Gastroesophageal sphincter (tissue), 4 donors: Measurements from ENCODE around the gene PLAU. TPM values are rescaled to one million over a fixed set of nuclear protein-coding genes. Genes with fewer than 3 reads are reported as not detected.

Source experiments
- ATAC-seq: fragments of 150-250 bp; one replicate; pipeline ENCODE4 v1.9.1; 2016; ENCODE audit warnings: mild to moderate bottlenecking, moderate library complexity
- H3K27ac ChIP-seq, 4 donors: fragments of 200-600 bp; sonication (generic) in 3 of 4; 1 replicate in 3 of 4; 2 replicates in 1 of 4; pipeline ENCODE4 v1.5.1; 2016 to 2019
- H3K27me3 ChIP-seq: fragments of 200-600 bp; sonication (generic); one replicate; pipeline ENCODE4 v1.5.1; 2019
- H3K36me3 ChIP-seq, 2 donors: fragments of 200-600 bp; sonication (generic); one replicate each; pipeline ENCODE4 v1.5.1; 2019; ENCODE audit warnings: control low read depth in 1 of 2
- H3K4me1 ChIP-seq, 3 donors: fragments of 200-600 bp; sonication (generic); 1 replicate in 2 of 3; 2 replicates in 1 of 3; pipeline ENCODE4 v1.5.1; 2016 to 2019; ENCODE audit warnings: control low read depth in 2 of 3
- H3K4me3 ChIP-seq, 2 donors: fragments of 200-600 bp; sonication (generic); one replicate each; pipeline ENCODE4 v1.5.1; 2019; ENCODE audit warnings: mild to moderate bottlenecking in 1 of 2, moderate library complexity in 1 of 2
- H3K9me3 ChIP-seq, 3 donors: fragments of 200-600 bp; sonication (generic); one replicate each; pipeline ENCODE4 v1.5.1; 2017 to 2019; ENCODE audit warnings: control low read depth in 2 of 3
- EP300 ChIP-seq: sonication (generic); formaldehyde crosslinking; IDR thresholded peaks from one replicate; pipeline ENCODE4 v1.6.1; 2017; ENCODE audit warnings: antibody characterized with exemption, mild to moderate bottlenecking
- POLR2A ChIP-seq, 2 donors: fragments of 450-650 bp; IDR thresholded peaks; one replicate each; pipeline ENCODE4 v1.6.1; 2017; ENCODE audit warnings: antibody characterized with exemption in 2 of 2, mild to moderate bottlenecking in 2 of 2, moderate library complexity in 1 of 2
- POLR2AphosphoS5 ChIP-seq: sonication (generic); formaldehyde crosslinking; IDR thresholded peaks from one replicate; pipeline ENCODE4 v1.6.1; 2017; ENCODE audit warnings: antibody characterized with exemption
- WGBS, 2 donors: methylation state at CpG; one replicate each; pipeline ENCODE4 v1.1.5; 2018; ENCODE audit warnings: low coverage in 1 of 2; 5-methylcytosine and 5-hydroxymethylcytosine counted together
- total RNA-seq, 4 donors: library from RNA; depleted of rRNA; stranded (reverse); fragments of >200 nt; gene quantifications; one replicate each; pipeline ENCODE4 v1.1.0, GENCODE V29; 2016
- TF ChIP-seq, protein P1 (sequence below), 4 experiments: fragments of 200-600 bp in 2 of 4; fragments of 450-650 bp in 2 of 4; sonication (generic) in 1 of 4; IDR thresholded peaks; one replicate each; pipeline ENCODE4 v1.5.1; 2017 to 2019; ENCODE audit warnings: antibody characterized with exemption in 4 of 4, mild to moderate bottlenecking in 2 of 4, moderate library complexity in 2 of 4

The PLAU gene
- total RNA-seq, 4 donors from 2014 or later = 1.1 to 43.3 (median 8.3) TPM

DNA sequence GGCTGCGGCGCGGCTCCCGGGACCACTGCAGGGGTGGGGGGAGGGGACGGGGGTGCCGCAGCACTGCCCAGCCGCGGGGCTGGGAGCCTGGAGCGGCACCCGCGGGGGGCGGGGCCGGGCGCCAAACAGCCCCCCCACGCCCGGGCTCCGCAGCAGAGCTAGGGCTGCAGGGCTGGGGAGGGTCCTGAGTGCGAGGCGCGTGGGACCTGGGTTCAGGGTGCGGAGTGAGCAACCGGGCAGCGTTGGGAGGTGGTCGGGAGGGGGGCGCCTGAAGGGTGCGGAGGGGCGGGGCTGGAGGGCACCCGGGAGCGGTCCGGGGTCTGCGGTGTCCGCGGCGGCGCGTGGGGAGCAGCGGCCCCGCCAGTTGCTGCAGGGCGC, 37.1 kb upstream of the PLAU start:
- Histone ChIP-seq H3K4me1 (peaks cover 0 to 78% (median 25%) of the 10 kb centered on the region in 3 donors), H3K4me3 (peak overlapping the region; percentile 92 to 99)
- TF ChIP-seq EP300 (no peak), POLR2AphosphoS5 (no peak)
- TF ChIP-seq, protein P1, sequence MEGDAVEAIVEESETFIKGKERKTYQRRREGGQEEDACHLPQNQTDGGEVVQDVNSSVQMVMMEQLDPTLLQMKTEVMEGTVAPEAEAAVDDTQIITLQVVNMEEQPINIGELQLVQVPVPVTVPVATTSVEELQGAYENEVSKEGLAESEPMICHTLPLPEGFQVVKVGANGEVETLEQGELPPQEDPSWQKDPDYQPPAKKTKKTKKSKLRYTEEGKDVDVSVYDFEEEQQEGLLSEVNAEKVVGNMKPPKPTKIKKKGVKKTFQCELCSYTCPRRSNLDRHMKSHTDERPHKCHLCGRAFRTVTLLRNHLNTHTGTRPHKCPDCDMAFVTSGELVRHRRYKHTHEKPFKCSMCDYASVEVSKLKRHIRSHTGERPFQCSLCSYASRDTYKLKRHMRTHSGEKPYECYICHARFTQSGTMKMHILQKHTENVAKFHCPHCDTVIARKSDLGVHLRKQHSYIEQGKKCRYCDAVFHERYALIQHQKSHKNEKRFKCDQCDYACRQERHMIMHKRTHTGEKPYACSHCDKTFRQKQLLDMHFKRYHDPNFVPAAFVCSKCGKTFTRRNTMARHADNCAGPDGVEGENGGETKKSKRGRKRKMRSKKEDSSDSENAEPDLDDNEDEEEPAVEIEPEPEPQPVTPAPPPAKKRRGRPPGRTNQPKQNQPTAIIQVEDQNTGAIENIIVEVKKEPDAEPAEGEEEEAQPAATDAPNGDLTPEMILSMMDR (IDR thresholded peaks at IDR 0.05) = no peak

GRCh38 chr10:73874267-73875138, 36.4 kb upstream of the PLAU start, which contains the start of gene CAMK2G:
Gene CAMK2G, minus strand, starts transcription at chr10:73874555. Its CDS starts 94 bp downstream, at chr10:73874461.
- Histone ChIP-seq H3K9me3 (no peaks in the 10 kb centered on the region), H3K4me3 (peak within 1 kb of the TSS; percentile 92 to 99), H3K27me3 (no peaks in the 10 kb centered on the region), H3K36me3 (peaks cover 0 to 23% of the 10 kb centered on the region in 2 donors), H3K27ac (peak within 1 kb of the TSS; percentile 44 to 90 (median 88)), H3K4me1 (peaks cover 0 to 73% (median 23%) of the 10 kb centered on the region in 3 donors)
- 0% methylated on average over 13 of the region's 95 CpGs; no CpG with 5 or more reads in 1 of the 2 donors for WGBS, 2 donors
- ATAC-seq = peak; percentile 95
- TF ChIP-seq EP300 = no peak
- TF ChIP-seq, protein P1 (IDR thresholded peaks at IDR 0.05) = peak in 3 of 4 experiments; percentile 13 to 26 (median 16)
- peak; percentile 51 for TF ChIP-seq POLR2AphosphoS5
- peak; percentile 64 for TF ChIP-seq POLR2A (IDR thresholded peaks at IDR 0.05)

More for the DNA sequence above, 37.1 kb upstream of the PLAU start:
- Histone ChIP-seq H3K27ac (peak overlapping the region; percentile 44 to 90 (median 88)), H3K9me3 (no peaks in the 10 kb centered on the region), H3K27me3 (no peaks in the 10 kb centered on the region), H3K36me3 (peaks cover 0 to 24% of the 10 kb centered on the region in 2 donors)
- no CpG with 5 or more reads among the region's 39 CpGs for WGBS, 2 donors
- peak; percentile 11 for ATAC-seq

DNA sequence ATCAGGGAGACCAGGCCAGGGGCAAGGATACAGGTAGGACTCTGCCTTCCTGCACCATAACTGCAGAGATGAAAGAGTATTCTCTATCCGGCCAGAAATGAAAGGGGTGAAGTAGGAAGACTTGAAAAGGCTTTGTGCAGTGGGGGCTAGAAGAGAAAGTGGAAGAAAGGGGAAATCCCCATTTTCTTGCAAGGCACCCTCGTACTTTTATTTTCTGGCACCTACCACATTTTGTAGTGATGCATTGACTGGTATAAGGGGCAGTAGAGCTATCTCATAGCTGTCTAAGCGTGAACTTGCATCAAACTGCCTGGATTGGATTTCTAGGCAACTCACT, 35.8 kb upstream of the PLAU start:
- H3K4me1 ChIP-seq = peaks cover 0 to 73% (median 23%) of the 10 kb centered on the region in 3 donors
- H3K27ac ChIP-seq = peak overlapping the region; percentile 17 to 90 (median 88)
- no peak for ATAC-seq
- no peaks in the 10 kb centered on the region for H3K9me3 ChIP-seq
- H3K4me3 ChIP-seq = peak overlapping the region; percentile 25 to 99
- 36 to 40% methylated on average over 3 of the region's 3 CpGs for WGBS, 2 donors
- H3K27me3 ChIP-seq = no peaks in the 10 kb centered on the region
- H3K36me3 ChIP-seq = peaks cover 0 to 18% of the 10 kb centered on the region in 2 donors
- no peak for TF ChIP-seq EP300
- TF ChIP-seq POLR2A (IDR thresholded peaks at IDR 0.05) = no peak
- TF ChIP-seq, protein P1 (IDR thresholded peaks at IDR 0.05) = no peak
- no peak for TF ChIP-seq POLR2AphosphoS5

DNA sequence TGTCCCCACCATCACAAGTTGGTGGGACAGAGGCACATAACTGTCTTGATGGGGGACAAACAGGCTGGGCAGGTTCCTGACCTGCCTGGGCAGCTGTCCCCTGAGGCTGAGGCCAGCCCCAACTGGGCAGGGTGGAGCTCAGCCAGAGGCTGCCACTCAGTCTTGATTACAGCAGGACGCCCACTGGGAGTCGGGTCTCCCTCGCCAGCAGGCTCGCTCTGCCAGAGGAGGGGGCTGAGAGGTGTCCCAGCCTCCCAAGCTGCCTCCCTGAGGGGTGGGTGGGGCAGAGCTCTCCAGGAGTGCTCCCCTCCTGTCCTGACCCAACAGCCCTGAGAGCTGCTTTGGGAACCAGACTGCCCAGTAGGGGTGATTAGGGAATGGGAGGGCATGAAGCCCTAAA, 34.8 kb upstream of the PLAU start:
- H3K27ac ChIP-seq = peak overlapping the region in 3 of 4 donors; percentile 54 to 90 (median 62)
- WGBS, 2 donors = 85% methylated on average over 4 of the region's 4 CpGs; no CpG with 5 or more reads in 1 of the 2 donors
- no peak overlapping the region for H3K4me3 ChIP-seq

More for the DNA sequence above, 34.8 kb upstream of the PLAU start:
- H3K4me1 ChIP-seq = peaks cover 0 to 63% (median 23%) of the 10 kb centered on the region in 3 donors
- peaks cover 0 to 8% of the 10 kb centered on the region in 2 donors for H3K36me3 ChIP-seq
- no peaks in the 10 kb centered on the region for H3K27me3 ChIP-seq
- H3K9me3 ChIP-seq = no peaks in the 10 kb centered on the region
- no peak for ATAC-seq
- TF ChIP-seq, protein P1 (IDR thresholded peaks at IDR 0.05) = no peak
